ENCODE results near the gene LITAF.

The LITAF gene

DNA sequence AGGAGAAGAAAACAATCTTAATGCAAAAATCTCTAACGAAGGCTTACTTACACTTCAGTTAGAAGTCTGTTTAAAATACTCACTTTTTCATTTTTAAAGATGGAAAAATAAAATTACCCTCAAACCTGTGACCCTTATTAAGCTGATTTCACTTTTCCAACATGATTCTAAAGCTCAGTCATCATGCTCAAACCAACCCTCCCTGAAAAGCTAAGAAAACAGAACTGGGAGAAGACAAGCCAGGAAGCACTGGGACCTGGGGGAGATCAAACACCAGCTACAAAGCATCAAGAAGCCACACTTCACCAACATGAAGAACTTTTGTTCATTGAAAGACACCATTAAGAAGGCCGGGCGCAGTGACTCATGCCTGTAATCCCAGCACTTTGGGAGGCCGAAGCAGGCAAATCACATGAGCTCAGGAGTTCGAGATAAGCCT, 88.8 kb downstream of the LITAF start:
- TF ChIP-seq EZH2phosphoT487 (IDR thresholded peaks at IDR 0.05; ENCODE audit: borderline replicate concordance): no peak
- TF ChIP-seq, protein P1, sequence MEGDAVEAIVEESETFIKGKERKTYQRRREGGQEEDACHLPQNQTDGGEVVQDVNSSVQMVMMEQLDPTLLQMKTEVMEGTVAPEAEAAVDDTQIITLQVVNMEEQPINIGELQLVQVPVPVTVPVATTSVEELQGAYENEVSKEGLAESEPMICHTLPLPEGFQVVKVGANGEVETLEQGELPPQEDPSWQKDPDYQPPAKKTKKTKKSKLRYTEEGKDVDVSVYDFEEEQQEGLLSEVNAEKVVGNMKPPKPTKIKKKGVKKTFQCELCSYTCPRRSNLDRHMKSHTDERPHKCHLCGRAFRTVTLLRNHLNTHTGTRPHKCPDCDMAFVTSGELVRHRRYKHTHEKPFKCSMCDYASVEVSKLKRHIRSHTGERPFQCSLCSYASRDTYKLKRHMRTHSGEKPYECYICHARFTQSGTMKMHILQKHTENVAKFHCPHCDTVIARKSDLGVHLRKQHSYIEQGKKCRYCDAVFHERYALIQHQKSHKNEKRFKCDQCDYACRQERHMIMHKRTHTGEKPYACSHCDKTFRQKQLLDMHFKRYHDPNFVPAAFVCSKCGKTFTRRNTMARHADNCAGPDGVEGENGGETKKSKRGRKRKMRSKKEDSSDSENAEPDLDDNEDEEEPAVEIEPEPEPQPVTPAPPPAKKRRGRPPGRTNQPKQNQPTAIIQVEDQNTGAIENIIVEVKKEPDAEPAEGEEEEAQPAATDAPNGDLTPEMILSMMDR (conservative IDR thresholded peaks at IDR 0.05; ENCODE audit: low read length): no peak
- no peaks in the 10 kb centered on the region for H3K9me3 ChIP-seq (ENCODE audit: insufficient read depth, low read depth, low read length)
- H3K36me3 ChIP-seq (ENCODE audit: insufficient read depth, low read length): no peaks in the 10 kb centered on the region
- no peak overlapping the region for H3K4me2 ChIP-seq (ENCODE audit: low read depth, low read length, poor library complexity, severe bottlenecking)
- no peaks in the 10 kb centered on the region for H3F3A ChIP-seq (ENCODE audit: low read depth)
- no peaks in the 10 kb centered on the region for H4K20me1 ChIP-seq (ENCODE audit: insufficient read depth, low read length, poor library complexity, severe bottlenecking)
- H3K79me2 ChIP-seq (ENCODE audit: insufficient read depth, low read length): no peaks in the 10 kb centered on the region
- H3K4me1 ChIP-seq (ENCODE audit: insufficient read depth, low read length, poor library complexity, severe bottlenecking): peaks cover 12% of the 10 kb centered on the region
- no peak overlapping the region for H2AFZ ChIP-seq (ENCODE audit: low read length)
- no peaks in the 10 kb centered on the region for H3K27me3 ChIP-seq (ENCODE audit: insufficient read depth, low read length, poor library complexity, severe bottlenecking)
- H3K9ac ChIP-seq (ENCODE audit: low read depth, low read length, poor library complexity, severe bottlenecking): no peak overlapping the region
- H3K9me2 ChIP-seq (replicated peaks; ENCODE audit: low read depth, low read length): no peaks in the 10 kb centered on the region
- no peak overlapping the region for H3K4me3 ChIP-seq (ENCODE audit: low read length, poor library complexity, severe bottlenecking)

Data from Loucy (cell line).